Measurements from ENCODE around the gene MZB1.
"Not testable (repeated sequence)": the region's sequence is repeated elsewhere in the genome, so short reads cannot be mapped to it uniquely, and the experiment has no call there.

The MZB1 gene

DNA sequence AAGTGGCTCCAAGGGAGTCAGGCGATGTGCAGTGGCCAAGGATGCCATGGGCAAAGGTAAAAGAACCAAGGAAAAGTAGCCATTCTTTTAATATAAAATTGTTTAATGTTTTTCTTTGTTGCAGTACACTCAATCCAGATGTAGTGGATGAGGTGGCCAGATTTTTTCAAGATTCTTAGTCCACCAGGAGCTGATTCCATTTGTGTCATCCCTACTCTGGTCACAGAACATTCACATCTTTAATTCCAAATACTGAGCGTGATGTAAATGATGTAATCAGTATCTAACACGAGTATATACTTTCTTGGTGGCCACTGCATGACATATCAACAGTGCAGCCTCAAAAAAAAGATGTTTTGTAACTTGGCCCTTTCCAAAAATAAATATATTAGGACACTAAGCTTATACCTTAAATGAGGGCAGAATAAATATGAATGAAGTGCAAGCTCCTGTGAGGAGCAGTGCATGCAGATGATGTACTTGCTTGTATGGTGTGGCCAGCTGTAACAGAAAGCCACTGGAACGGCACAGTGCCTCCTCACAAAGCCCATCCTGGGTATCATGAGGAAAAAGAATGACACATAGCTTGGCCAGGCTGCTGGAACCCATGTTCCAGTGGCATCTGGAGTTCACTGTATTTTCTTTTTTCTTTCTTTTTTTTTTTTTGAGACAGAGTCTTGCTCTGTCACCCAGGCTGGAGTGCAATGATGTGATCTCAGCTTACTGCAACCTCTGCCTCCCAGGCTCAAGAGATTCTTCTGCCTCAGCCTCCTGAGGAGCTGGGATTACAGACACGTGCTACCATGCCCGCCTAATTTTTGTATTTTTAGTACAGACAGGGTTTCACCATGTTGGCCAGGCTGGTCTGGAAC, 20.6 kb upstream of the MZB1 start:
- no peak for DNase-seq (ENCODE audit: low read depth in 2 of 2)

GRCh38 chr5:139409116-139409515, 19.4 kb upstream of the MZB1 start:
- DNase-seq (ENCODE audit: low read depth in 2 of 2): not testable (repeated sequence)

DNA sequence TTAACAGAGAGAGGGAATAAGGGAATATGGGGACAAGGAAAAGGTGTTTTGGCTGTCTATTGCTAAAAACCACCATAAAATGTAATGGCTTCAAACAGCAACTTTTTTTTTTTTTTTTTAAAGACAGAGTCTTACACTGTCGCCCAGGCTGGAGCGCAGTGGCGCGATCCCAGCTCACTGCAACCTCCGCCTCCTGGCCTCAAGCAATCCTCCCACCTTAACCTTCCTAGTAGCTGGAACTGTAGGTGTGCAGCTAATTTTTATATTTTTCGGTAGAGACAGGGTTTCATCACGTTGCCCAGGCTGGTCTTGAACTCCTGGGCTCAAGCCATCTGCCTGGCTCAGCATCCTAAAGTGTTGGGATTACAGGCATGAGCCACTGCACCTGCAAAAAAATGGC, 18.5 kb upstream of the MZB1 start:
- DNase-seq (ENCODE audit: low read depth in 2 of 2): no peak

DNA sequence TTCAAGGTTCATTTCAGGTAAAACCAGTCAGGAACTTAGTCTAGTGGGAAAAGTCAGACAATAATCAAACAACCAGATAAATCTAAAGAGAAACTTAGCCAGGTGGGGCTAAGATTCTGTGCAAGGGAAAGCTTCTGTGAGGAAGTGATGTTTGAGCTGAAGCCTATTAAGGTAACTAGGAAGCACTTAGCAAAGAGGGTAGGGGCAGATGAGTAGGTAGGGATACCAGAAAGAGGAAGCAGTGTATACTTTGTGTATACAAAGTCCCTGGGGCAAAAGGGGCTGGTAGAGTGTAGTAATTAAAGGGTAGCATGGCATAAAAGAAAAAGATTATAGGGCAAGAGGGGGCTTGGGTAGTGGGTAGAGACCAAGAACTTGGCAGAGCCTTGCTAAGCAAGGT, 17.8 kb upstream of the MZB1 start:
- no peak for DNase-seq (ENCODE audit: low read depth in 2 of 2)

DNA sequence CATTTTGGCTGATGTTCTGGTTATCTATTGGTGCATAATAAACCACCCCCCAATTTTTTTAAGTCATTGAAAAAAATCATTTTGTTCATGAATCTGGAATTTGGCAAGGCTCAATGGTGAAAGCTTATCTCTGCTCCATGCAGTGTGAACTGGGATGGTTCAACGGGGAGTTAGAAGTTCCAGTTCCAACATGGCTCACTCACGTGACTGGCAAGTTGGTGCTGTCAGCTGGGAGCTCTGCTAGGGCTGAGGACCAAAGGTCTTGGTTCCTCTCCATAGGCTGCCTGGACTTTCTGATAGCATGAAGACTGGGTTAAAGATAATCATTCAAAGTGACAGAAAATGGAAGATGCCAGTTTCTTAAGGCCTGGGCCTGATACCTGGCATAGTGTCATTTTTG, 17.2 kb upstream of the MZB1 start:
- DNase-seq (ENCODE audit: low read depth in 2 of 2): no peak

GRCh38 chr5:139404484-139404840, 14.7 kb upstream of the MZB1 start:
- no peak for DNase-seq (ENCODE audit: low read depth in 2 of 2)

DNA sequence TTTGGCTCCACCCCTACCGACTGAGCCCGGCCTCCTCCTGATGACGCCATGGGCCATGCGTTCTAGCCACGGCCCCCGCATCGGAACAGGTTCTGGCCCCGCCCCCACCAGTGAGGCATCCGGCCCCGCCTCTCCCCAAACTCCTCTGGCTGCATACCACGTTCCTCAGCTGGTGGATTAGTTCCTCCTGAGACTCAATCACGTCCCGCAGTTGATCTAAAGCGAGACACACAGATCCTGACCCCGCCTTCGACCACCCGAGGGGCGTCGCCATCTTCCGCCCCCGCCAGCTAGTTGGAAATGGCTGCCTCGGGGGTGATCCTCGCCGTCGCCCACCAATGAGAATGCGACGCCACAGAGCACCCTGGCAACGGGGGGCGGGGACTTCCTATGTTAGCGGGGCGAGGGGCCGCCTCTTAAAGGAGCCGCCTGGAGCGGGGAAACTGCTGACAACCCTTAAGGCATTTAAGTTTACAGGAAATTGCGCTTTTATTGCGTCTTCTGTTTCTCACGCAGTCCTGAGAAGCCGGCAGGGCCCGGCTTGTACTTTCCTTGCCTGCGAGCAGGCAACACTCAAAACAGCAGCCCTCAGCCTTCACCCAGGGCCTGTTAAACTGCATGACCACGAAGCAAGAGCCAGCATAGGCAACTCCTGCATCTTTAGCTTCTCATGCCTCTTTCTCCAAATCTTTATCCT, 14.2 kb upstream of the MZB1 start, which contains the start of gene SPATA24:
Gene SPATA24 (minus strand): TSS at position 303 of the 697 bp plus-strand sequence. CDS start 29 bp downstream, at position 274.
- DNase-seq (ENCODE audit: low read depth in 2 of 2): peak; percentile 97

- no peak for DNase-seq (ENCODE audit: low read depth in 2 of 2)
These were observed 13.7 kb upstream of the MZB1 start for GRCh38 chr5:139403418-139403786.

DNA sequence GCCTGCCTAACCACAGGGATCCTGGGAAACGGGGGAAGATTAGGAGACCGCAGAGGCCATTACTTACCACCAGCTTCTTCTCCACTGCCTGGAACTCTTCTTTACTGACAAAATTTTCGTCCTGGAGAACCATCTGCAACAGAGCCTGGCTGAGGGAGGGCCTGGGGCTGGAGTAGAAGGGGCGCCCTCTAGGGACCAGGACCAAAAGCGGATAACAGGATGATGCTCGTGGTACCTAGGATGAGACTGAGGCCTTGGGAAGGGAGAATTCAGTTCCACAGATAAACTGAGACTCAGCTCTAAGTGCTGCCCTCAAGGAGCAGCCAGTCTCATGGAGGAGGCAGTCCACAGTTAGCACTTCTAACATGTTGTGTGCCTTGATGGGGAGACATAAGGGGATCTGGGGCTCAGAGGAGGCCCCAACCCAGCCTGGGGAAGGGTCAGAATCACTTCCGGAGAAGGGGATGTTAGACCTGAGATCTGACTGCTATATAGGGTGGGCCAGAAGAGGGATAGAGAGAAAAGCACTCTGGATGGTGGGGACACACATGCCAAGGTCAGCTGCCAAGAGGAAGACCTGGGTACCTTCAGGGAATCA, 12.9 kb upstream of the MZB1 start:
- DNase-seq (ENCODE audit: low read depth in 2 of 2): no peak

DNA sequence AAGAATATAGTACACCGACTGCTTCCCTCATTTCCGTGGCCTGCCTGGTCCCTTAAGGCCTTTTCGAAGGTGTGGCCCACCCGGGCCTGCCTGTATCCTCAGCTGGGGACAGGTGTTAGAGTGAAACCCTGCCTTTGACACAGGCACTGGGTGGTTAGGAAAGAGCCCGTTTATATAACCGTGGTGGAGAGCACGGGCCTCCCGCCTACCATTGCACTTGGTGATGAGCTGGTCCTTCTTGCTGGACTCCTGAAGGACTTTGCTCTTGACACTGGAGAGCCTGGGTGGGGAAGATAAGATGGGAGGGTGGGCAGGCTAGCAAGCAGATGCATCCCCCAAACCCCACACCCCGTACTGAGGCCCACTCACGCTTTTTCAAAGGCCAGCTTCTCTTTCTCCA, 11.8 kb upstream of the MZB1 start:
- DNase-seq (ENCODE audit: low read depth in 2 of 2): no peak

- DNase-seq (ENCODE audit: low read depth in 2 of 2): no peak
These were observed 9.9 kb upstream of the MZB1 start for GRCh38 chr5:139399501-139400121.

DNA sequence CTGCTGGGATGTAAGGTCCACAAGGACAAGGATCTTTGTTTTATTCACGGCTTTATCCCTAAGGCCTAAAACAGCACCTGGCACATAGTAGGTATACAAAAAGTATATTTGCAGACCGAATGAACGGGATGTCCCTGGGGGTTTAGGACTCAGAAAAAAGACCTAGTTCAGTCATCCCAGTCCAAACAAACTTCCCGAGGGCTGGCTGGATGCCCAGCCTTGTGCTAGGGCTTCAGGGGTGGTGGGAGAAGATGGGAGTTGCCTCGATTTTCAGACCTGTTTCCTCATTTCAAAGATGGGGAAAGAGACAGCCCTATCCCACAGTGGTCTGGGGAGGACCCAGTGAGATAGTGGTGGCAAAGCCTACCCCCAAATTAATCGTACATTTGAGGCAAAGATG, 8.2 kb upstream of the MZB1 start:
- DNase-seq (ENCODE audit: low read depth in 2 of 2): no peak

DNA sequence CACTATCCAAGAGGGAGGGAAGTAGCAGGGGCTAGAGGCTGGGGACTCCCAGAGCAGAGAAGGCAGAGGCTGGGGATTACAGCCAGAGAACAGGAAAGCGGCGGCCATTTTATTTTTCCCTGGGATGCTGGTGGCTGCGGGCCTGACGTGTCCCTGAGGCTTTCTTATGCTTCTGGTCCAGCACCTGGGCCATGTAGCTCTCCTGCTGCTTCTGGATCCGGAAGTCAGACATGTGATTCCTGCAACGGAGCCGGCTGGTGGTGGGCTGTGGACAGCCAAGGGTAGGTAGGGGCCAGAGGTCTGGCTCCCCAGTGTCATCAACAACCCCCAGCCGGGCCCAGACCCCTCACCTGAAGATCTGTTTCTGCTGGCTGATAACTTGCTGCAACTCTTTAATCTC, 7.0 kb upstream of the MZB1 start:
- no peak for DNase-seq (ENCODE audit: low read depth in 2 of 2)

- no peak for DNase-seq (ENCODE audit: low read depth in 2 of 2)
These were observed 6.3 kb upstream of the MZB1 start for GRCh38 chr5:139395844-139396640.

DNA sequence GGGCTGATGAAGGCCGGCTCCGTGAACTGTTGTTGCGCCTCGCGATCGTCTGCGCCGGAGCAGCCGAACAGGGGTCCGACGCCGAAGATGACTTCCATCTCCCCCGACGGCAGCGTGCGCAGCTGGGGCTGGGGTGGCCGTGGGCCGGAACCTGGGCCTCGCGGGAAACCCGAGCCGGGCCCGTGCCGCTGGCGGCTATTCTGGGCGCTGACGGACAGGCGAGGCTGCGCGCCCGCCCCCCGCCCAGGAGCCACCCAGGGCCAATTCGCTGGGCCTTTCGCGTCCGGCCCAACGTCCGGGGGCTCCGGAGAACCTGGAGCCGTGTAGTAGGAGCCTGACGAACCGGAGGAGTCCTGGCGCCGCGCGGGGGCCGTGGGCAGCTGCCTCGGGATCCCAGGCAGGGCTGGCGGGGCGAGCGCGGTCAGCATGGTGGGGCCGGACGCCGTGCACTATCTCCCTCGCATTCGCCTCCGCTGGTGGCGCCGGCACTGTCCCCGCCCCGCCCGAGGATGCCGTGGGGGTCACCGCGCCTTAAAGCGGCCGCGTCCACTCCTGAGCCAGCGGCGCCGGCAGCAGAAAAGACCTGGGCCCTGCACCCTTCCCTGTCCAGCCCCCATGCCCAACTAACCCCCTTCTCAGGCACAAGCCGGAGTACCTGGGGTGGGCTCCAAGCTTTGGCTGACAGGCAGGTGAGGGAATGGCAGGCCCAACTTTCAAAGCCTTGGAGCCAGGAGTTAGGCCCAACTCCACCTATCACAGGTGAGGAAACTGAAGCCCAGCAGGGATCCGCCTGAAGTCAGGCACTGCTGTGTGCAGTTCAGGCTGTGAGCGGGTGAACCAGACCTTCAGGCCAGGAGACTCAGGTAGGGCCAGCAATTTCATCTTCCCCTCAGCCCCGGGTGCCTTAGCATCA, 5.2 kb upstream of the MZB1 start, which contains the start of gene PROB1:
Gene PROB1 (minus strand): TSS at position 451 of the 913 bp plus-strand sequence. CDS start 23 bp downstream, at position 428.
- no peak for DNase-seq (ENCODE audit: low read depth in 2 of 2)

GRCh38 chr5:139394123-139394653, 4.5 kb upstream of the MZB1 start:
- DNase-seq (ENCODE audit: low read depth in 2 of 2): peak in 1 of 2 donors; percentile 52

- DNase-seq (ENCODE audit: low read depth in 2 of 2): no peak
These were observed 3.9 kb upstream of the MZB1 start for GRCh38 chr5:139393497-139394122.

DNA sequence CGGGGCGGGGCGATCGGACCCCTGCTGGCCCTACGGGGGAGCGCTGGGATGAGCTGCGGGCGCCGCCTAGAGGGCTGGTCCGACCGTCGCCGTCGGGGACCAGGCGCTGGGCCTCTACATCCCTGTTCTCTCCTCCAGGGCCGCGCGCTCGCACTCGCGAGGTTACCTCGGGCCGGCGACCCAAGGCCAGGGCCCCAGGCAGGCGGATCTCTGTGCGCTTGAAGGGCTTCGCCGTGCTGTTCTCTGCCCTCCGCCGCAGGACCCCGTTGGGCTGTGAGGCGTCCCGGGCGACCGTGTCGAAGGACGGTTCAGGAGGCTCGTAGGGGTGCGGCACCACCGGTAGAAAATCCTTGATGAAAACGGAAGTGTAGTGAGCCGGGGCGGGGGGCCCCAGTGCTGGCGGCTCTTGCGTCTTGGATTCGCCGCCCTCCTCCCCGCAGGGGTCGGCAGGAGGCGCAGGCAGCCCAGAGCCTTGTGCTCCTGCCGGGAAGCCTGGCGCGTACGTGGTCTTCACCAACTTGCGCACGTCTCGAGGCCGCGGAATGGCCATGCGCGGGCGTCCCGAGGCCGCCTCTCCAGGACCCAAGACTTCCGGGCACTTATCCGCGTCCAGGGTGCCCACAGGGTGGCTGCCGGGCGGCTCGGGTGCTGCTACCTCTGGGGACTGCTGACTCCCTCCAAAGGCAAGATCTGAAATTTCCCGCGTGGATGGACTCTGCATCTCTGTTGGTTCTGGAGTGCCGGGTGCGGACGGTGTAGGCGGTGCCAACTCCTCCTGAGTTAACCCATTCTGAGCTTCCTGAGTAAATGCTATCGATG, 3.2 kb upstream of the MZB1 start:
- peak; percentile 48 to 70 for DNase-seq (ENCODE audit: low read depth in 2 of 2)

DNA sequence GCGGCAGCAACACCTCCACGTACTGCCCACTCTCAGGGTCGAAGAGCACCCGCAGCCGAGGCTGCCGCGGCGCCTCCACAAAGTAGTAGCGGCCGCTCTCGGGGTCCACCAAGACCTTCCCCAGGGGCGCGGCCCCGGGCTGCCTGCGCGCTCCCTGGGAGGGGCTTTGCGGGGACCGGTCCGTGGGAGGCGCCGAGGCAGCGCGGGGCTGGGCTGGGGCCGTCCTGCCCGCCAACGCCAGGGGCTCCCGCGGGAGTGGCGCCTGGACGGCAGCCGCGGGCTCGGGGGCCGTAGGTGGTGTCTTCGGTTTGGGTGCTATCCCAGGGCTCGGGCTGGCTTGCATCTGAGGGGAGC, 2.6 kb upstream of the MZB1 start:
- DNase-seq (ENCODE audit: low read depth in 2 of 2): no peak
